Measurements from ENCODE around the gene RGS3.

RGS3 gene

DNA sequence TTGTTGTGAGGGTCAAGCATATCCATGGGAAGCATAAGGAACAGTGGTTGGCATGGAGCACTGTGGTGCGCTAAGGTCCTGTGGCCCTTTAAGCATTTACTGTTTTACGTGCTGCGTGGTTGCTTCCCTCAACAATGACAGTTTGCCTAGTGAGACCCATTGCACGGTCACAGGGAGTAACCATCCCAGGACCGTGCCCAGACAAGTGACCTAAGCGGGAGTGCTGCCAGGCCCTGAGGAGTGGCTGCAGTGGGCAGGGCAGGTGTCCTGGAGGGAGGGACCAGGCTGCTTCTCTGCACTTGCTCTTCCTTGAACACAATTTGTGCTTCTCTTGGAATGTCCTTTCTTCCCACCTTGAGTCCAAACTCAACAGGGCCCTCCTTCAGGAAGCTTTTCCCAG, 64.6 kb downstream of the RGS3 start:
- no peak overlapping the region for H3K27ac ChIP-seq (replicated peaks; ENCODE audit: low read length)
- no peak overlapping the region for H2BK5ac ChIP-seq (ENCODE audit: low read length)
- WGBS, 2 donors (ENCODE audit: extremely low coverage in 2 of 2, insufficient read length in 2 of 2, insufficient replicate concordance in 1 of 2) = no CpG with 5 or more reads among the region's 6 CpGs
- H2BK120ac ChIP-seq (ENCODE audit: low read depth, low read length) = no peak overlapping the region
- no peak overlapping the region for H4K91ac ChIP-seq (ENCODE audit: low read depth, low read length, poor library complexity)
- no peak overlapping the region for H3K4ac ChIP-seq (ENCODE audit: low read length)
- H3K18ac ChIP-seq (ENCODE audit: low read length) = peak overlapping the region; percentile 45
- peaks cover 0 to 8% of the 10 kb centered on the region in 2 donors for H3K36me3 ChIP-seq (replicated peaks in 1 of 2; ENCODE audit: control insufficient read depth in 2 of 2, insufficient read depth in 2 of 2, low read length in 2 of 2)
- H4K8ac ChIP-seq (ENCODE audit: low read depth, low read length) = no peak overlapping the region
- H3K27me3 ChIP-seq (ENCODE audit: control insufficient read depth in 3 of 3, insufficient read depth in 3 of 3, low read depth in 1 of 3, low read length in 3 of 3) = no peaks in the 10 kb centered on the region
- DNase-seq (ENCODE audit: low spot score) = no peak
- H3K9ac ChIP-seq (ENCODE audit: low read depth, low read length, poor library complexity) = peak overlapping the region; percentile 15
- peaks cover 4 to 7% of the 10 kb centered on the region in 2 donors for H3K4me1 ChIP-seq (ENCODE audit: control insufficient read depth in 2 of 2, insufficient read depth in 1 of 2, low read depth in 1 of 2, low read length in 2 of 2)
- H3K23ac ChIP-seq (ENCODE audit: low read depth, low read length, poor library complexity) = peak overlapping the region; percentile 48
- no peak overlapping the region for H3K4me2 ChIP-seq (ENCODE audit: insufficient read depth, low read length, poor library complexity, severe bottlenecking)
- H3K79me1 ChIP-seq (ENCODE audit: low read depth, low read length) = no peaks in the 10 kb centered on the region
- H2BK12ac ChIP-seq (ENCODE audit: low read length) = no peak overlapping the region
- no peak overlapping the region for H2AK5ac ChIP-seq (ENCODE audit: low read depth, low read length)
- no peak overlapping the region for H2BK15ac ChIP-seq (ENCODE audit: low read length)
- no peaks in the 10 kb centered on the region for H3K9me3 ChIP-seq (replicated peaks in 1 of 2; ENCODE audit: control insufficient read depth in 2 of 2, insufficient read depth in 1 of 2, low read depth in 1 of 2, low read length in 2 of 2)
- H2AFZ ChIP-seq (ENCODE audit: low read length) = no peak overlapping the region
- H3K4me3 ChIP-seq (ENCODE audit: low read length in 2 of 2) = no peak overlapping the region
- H3K14ac ChIP-seq (ENCODE audit: low read length) = no peak overlapping the region

- Histone ChIP-seq H2AK5ac (ENCODE audit: low read depth, low read length) (no peak overlapping the region), H4K8ac (ENCODE audit: low read depth, low read length) (no peak overlapping the region)
- WGBS, 2 donors (ENCODE audit: extremely low coverage in 2 of 2, insufficient read length in 2 of 2, insufficient replicate concordance in 1 of 2) = no CpG with 5 or more reads among the region's 2 CpGs
These were observed 65.3 kb downstream of the RGS3 start for GRCh38 chr9:113528811-113529210.

GRCh38 chr9:113529336-113530009, 65.9 kb downstream of the RGS3 start:
- Histone ChIP-seq H4K91ac (ENCODE audit: low read depth, low read length, poor library complexity) (no peak overlapping the region), H3K4me3 (ENCODE audit: low read length in 2 of 2) (no peak overlapping the region), H2BK120ac (ENCODE audit: low read depth, low read length) (no peak overlapping the region), H3K18ac (ENCODE audit: low read length) (no peak overlapping the region), H3K9me3 (replicated peaks in 1 of 2; ENCODE audit: control insufficient read depth in 2 of 2, insufficient read depth in 1 of 2, low read depth in 1 of 2, low read length in 2 of 2) (no peaks in the 10 kb centered on the region), H2AFZ (ENCODE audit: low read length) (no peak overlapping the region), H3K14ac (ENCODE audit: low read length) (no peak overlapping the region), H3K4me1 (ENCODE audit: control insufficient read depth in 2 of 2, insufficient read depth in 1 of 2, low read depth in 1 of 2, low read length in 2 of 2) (peaks cover 4 to 7% of the 10 kb centered on the region in 2 donors), H3K4me2 (ENCODE audit: insufficient read depth, low read length, poor library complexity, severe bottlenecking) (no peak overlapping the region), H3K23ac (ENCODE audit: low read depth, low read length, poor library complexity) (no peak overlapping the region), H3K79me1 (ENCODE audit: low read depth, low read length) (no peaks in the 10 kb centered on the region), H3K27me3 (ENCODE audit: control insufficient read depth in 3 of 3, insufficient read depth in 3 of 3, low read depth in 1 of 3, low read length in 3 of 3) (no peaks in the 10 kb centered on the region), H2BK15ac (ENCODE audit: low read length) (no peak overlapping the region), H2BK5ac (ENCODE audit: low read length) (no peak overlapping the region), H3K27ac (replicated peaks; ENCODE audit: low read length) (no peak overlapping the region), H3K9ac (ENCODE audit: low read depth, low read length, poor library complexity) (no peak overlapping the region), H3K36me3 (replicated peaks in 1 of 2; ENCODE audit: control insufficient read depth in 2 of 2, insufficient read depth in 2 of 2, low read length in 2 of 2) (peaks cover 0 to 6% of the 10 kb centered on the region in 2 donors), H3K4ac (ENCODE audit: low read length) (no peak overlapping the region), H2AK5ac (ENCODE audit: low read depth, low read length) (no peak overlapping the region), H4K8ac (ENCODE audit: low read depth, low read length) (no peak overlapping the region), H2BK12ac (ENCODE audit: low read length) (no peak overlapping the region)
- DNase-seq (ENCODE audit: low spot score) = no peak
- no CpG with 5 or more reads among the region's 7 CpGs for WGBS, 2 donors (ENCODE audit: extremely low coverage in 2 of 2, insufficient read length in 2 of 2, insufficient replicate concordance in 1 of 2)

More at GRCh38 chr9:113528811-113529210, 65.3 kb downstream of the RGS3 start:
- Histone ChIP-seq H3K14ac (ENCODE audit: low read length) (no peak overlapping the region), H3K27me3 (ENCODE audit: control insufficient read depth in 3 of 3, insufficient read depth in 3 of 3, low read depth in 1 of 3, low read length in 3 of 3) (no peaks in the 10 kb centered on the region), H2BK5ac (ENCODE audit: low read length) (no peak overlapping the region), H2BK120ac (ENCODE audit: low read depth, low read length) (no peak overlapping the region), H3K9me3 (replicated peaks in 1 of 2; ENCODE audit: control insufficient read depth in 2 of 2, insufficient read depth in 1 of 2, low read depth in 1 of 2, low read length in 2 of 2) (no peaks in the 10 kb centered on the region), H3K4me3 (ENCODE audit: low read length in 2 of 2) (no peak overlapping the region), H3K18ac (ENCODE audit: low read length) (no peak overlapping the region), H4K91ac (ENCODE audit: low read depth, low read length, poor library complexity) (no peak overlapping the region), H3K4me2 (ENCODE audit: insufficient read depth, low read length, poor library complexity, severe bottlenecking) (no peak overlapping the region), H2BK12ac (ENCODE audit: low read length) (no peak overlapping the region), H2BK15ac (ENCODE audit: low read length) (no peak overlapping the region), H3K4ac (ENCODE audit: low read length) (no peak overlapping the region), H3K9ac (ENCODE audit: low read depth, low read length, poor library complexity) (no peak overlapping the region), H3K36me3 (replicated peaks in 1 of 2; ENCODE audit: control insufficient read depth in 2 of 2, insufficient read depth in 2 of 2, low read length in 2 of 2) (peaks cover 0 to 6% of the 10 kb centered on the region in 2 donors), H3K27ac (replicated peaks; ENCODE audit: low read length) (no peak overlapping the region), H3K4me1 (ENCODE audit: control insufficient read depth in 2 of 2, insufficient read depth in 1 of 2, low read depth in 1 of 2, low read length in 2 of 2) (peaks cover 4 to 7% of the 10 kb centered on the region in 2 donors), H3K23ac (ENCODE audit: low read depth, low read length, poor library complexity) (no peak overlapping the region), H3K79me1 (ENCODE audit: low read depth, low read length) (no peaks in the 10 kb centered on the region), H2AFZ (ENCODE audit: low read length) (no peak overlapping the region)
- DNase-seq (ENCODE audit: low spot score) = no peak

DNA sequence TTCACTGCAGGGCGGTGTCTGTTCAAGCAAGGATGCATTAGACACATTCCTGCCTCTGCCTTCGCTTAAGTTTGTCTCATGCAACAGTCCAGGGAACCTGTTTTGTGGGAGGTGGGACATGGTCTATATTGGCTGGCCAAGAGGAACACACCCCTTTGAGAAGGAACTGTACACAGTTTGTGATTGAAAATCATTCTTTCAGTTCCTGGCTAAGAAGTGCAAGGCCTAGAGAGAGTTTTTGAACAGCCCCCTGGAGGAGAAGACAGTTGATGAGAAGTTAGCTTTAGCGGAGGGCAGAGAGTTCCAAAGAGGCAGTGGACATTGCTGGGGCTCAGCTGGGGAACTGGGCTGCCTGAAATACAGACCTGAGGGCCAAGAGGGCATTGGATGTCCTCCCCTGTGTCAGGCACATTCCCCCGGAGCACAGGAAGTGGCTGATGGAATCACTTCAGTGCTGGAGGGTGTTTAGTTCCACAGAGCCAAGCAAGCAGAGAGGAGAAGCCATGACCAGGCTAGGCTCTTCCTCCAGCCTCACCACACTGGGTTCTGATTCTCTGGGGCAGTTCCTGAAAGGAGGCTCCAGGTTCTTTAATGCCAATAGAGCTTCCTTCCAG, 66.6 kb downstream of the RGS3 start:
- WGBS, 2 donors (ENCODE audit: extremely low coverage in 2 of 2, insufficient read length in 2 of 2, insufficient replicate concordance in 1 of 2) = no CpG with 5 or more reads among the region's 4 CpGs

More for the DNA sequence above, 66.6 kb downstream of the RGS3 start:
- Histone ChIP-seq H3K18ac (ENCODE audit: low read length) (no peak overlapping the region), H4K91ac (ENCODE audit: low read depth, low read length, poor library complexity) (no peak overlapping the region), H3K9me3 (replicated peaks in 1 of 2; ENCODE audit: control insufficient read depth in 2 of 2, insufficient read depth in 1 of 2, low read depth in 1 of 2, low read length in 2 of 2) (no peaks in the 10 kb centered on the region), H3K4me3 (ENCODE audit: low read length in 2 of 2) (no peak overlapping the region), H2AK5ac (ENCODE audit: low read depth, low read length) (no peak overlapping the region), H3K9ac (ENCODE audit: low read depth, low read length, poor library complexity) (no peak overlapping the region), H3K14ac (ENCODE audit: low read length) (no peak overlapping the region), H2BK15ac (ENCODE audit: low read length) (no peak overlapping the region), H2BK5ac (ENCODE audit: low read length) (no peak overlapping the region), H2AFZ (ENCODE audit: low read length) (no peak overlapping the region), H4K8ac (ENCODE audit: low read depth, low read length) (no peak overlapping the region), H3K23ac (ENCODE audit: low read depth, low read length, poor library complexity) (peak overlapping the region; percentile 45), H2BK120ac (ENCODE audit: low read depth, low read length) (no peak overlapping the region), H3K27ac (replicated peaks; ENCODE audit: low read length) (no peak overlapping the region), H3K27me3 (ENCODE audit: control insufficient read depth in 3 of 3, insufficient read depth in 3 of 3, low read depth in 1 of 3, low read length in 3 of 3) (no peaks in the 10 kb centered on the region), H3K4me2 (ENCODE audit: insufficient read depth, low read length, poor library complexity, severe bottlenecking) (no peak overlapping the region), H3K36me3 (replicated peaks in 1 of 2; ENCODE audit: control insufficient read depth in 2 of 2, insufficient read depth in 2 of 2, low read length in 2 of 2) (peaks cover 0 to 6% of the 10 kb centered on the region in 2 donors), H3K79me1 (ENCODE audit: low read depth, low read length) (no peaks in the 10 kb centered on the region), H3K4ac (ENCODE audit: low read length) (no peak overlapping the region), H3K4me1 (ENCODE audit: control insufficient read depth in 2 of 2, insufficient read depth in 1 of 2, low read depth in 1 of 2, low read length in 2 of 2) (peaks cover 4 to 7% of the 10 kb centered on the region in 2 donors), H2BK12ac (ENCODE audit: low read length) (no peak overlapping the region)
- DNase-seq (ENCODE audit: low spot score) = no peak
